GM12878 (cell line): Measurements from ENCODE around the gene SFR1. TPM values are rescaled to one million over a fixed set of nuclear protein-coding genes. Genes with fewer than 3 reads are reported as not detected.

Experiments
- CBX5 ChIP-seq: sonication (generic); IDR thresholded peaks from 2 replicates; pipeline ENCODE4 v1.6.1; 2016; ENCODE audit warnings: low read depth, moderate library complexity, mild to moderate bottlenecking, inconsistent platforms
- EGR1 ChIP-seq, 2 experiments: IDR thresholded peaks; 1 replicate in 1 of 2; 2 replicates in 1 of 2; pipeline ENCODE4 v1.6.1; 2011 to 2012; ENCODE audit warnings: low read depth in 2 of 2, low read length in 2 of 2, borderline replicate concordance in 1 of 2, mild to moderate bottlenecking in 1 of 2, moderate library complexity in 1 of 2
- JUND ChIP-seq: IDR thresholded peaks from 2 replicates; pipeline ENCODE4 v1.6.1; 2012; ENCODE audit warnings: low read depth, mild to moderate bottlenecking, low read length, improper control_type of control experiment, moderate library complexity
- NBN ChIP-seq: fragments of 450-650 bp; IDR thresholded peaks from 2 replicates; pipeline ENCODE4 v1.6.1; 2016
- PBX3 ChIP-seq: IDR thresholded peaks from 2 replicates; pipeline ENCODE4 v1.6.1; 2011; ENCODE audit warnings: mild to moderate bottlenecking, low read depth, low read length, moderate library complexity; ENCODE audit not compliant: insufficient replicate concordance
- PRDM15 ChIP-seq: fragments of 450-650 bp; formaldehyde crosslinking; IDR thresholded peaks from 2 replicates; pipeline ENCODE4 v1.4.0; 2020; ENCODE audit warnings: mild to moderate bottlenecking, moderate library complexity
- SMAD5 ChIP-seq: IDR thresholded peaks from 2 replicates; pipeline ENCODE4 v1.6.1; 2016; ENCODE audit warnings: antibody characterized with exemption, low read depth
- SRF ChIP-seq, 2 experiments: IDR thresholded peaks; 2 replicates each; pipeline ENCODE4 v1.6.1; 2011; ENCODE audit warnings: low read depth in 2 of 2, low read length in 2 of 2, mild to moderate bottlenecking in 1 of 2, moderate library complexity in 1 of 2
- STAT1 ChIP-seq: fragments of 450-650 bp; conservative IDR thresholded peaks from 2 replicates; pipeline ENCODE4 v1.6.1; 2014; ENCODE audit warnings: antibody characterized with exemption, mild to moderate bottlenecking
- TCF3 ChIP-seq: IDR thresholded peaks from 2 replicates; pipeline ENCODE4 v1.6.1; 2012; ENCODE audit warnings: low read depth, mild to moderate bottlenecking, low read length, borderline replicate concordance; ENCODE audit not compliant: insufficient read depth
- polyA plus RNA-seq, 11 experiments: library from polyadenylated mRNA; depleted of rRNA in 4 of 11; unstranded in 6 of 11; stranded (reverse) in 5 of 11; fragments of >200 nt; fragmentation: Nextera tagmentation in 4 of 11; fragmentation: Illumina TruSeq in 1 of 11; extraction: Ambion mirVana in 4 of 11; extraction: Trizol in 1 of 11; gene quantifications; 1 replicate in 1 of 11; 2 replicates in 10 of 11; pipeline versions ENCODE4 v1.2.1 to v1.2.3, GENCODE V29; 2011 to 2016; ENCODE audit warnings: inconsistent platforms in 2 of 11, missing spikeins in 2 of 11, low read depth in 1 of 11
- total RNA-seq, 4 experiments: library from RNA; depleted of rRNA in 3 of 4; stranded (reverse); fragments of >200 nt in 3 of 4; fragmentation: Illumina TruSeq in 1 of 4; extraction: Trizol in 1 of 4; gene quantifications; 2 replicates each; pipeline versions ENCODE4 v1.2.1 to v1.2.3, GENCODE V29; 2013 to 2021
- TF ChIP-seq, protein P1 (sequence below): IDR thresholded peaks from 2 replicates; pipeline ENCODE4 v1.6.1; 2011; ENCODE audit warnings: low read depth, mild to moderate bottlenecking, low read length, moderate library complexity, borderline replicate concordance; ENCODE audit errors: extremely low read depth
- TF ChIP-seq, protein P2 (sequence below): fragments of 450-650 bp; formaldehyde crosslinking; IDR thresholded peaks from 2 replicates; pipeline ENCODE4 v1.4.0; 2022; ENCODE audit warnings: mild to moderate bottlenecking, moderate library complexity
- TF ChIP-seq, protein P3 (sequence below): IDR thresholded peaks from 2 replicates; pipeline ENCODE4 v1.6.1; 2012; ENCODE audit warnings: improper control_type of control experiment, low read depth, low read length; ENCODE audit not compliant: insufficient replicate concordance

The SFR1 gene
- total and polyA plus RNA-seq, 10 of the 15 experiments (the other 5 are each of a cell fraction or from before 2014, with no cell fraction given) = 6.9 to 31.5 (median 14.9) TPM

GRCh38 chr10:104121485-104122224 is at the start of gene SFR1 (continued):
- TF ChIP-seq PRDM15 (CRISPR knock-in tag) (no peak; the same call in 1 of the 2 replicates), NBN (peak; percentile 32; the same call in 1 of the 2 replicates), EGR1 (IDR thresholded peaks at IDR 0.05; ENCODE audit: borderline replicate concordance in 1 of 2, low read depth in 2 of 2, low read length in 2 of 2) (peak in 1 of 2 experiments; percentile 56; a peak in 1 of 3 replicates), STAT1 (no peak), PBX3 (peak; percentile 83), CBX5 (0 out of 2 replicates have a peak, but pooled peaks have one; percentile 59), JUND (no peak), SMAD5 (peak; percentile 92), SRF (IDR thresholded peaks at IDR 0.05; ENCODE audit: low read depth in 2 of 2, low read length in 2 of 2) (peak in 1 of 2 experiments; percentile 67; a peak in 2 of 4 replicates), TCF3 (0 out of 2 replicates have a peak, but pooled peaks have one; percentile 65)
- TF ChIP-seq, protein P1, sequence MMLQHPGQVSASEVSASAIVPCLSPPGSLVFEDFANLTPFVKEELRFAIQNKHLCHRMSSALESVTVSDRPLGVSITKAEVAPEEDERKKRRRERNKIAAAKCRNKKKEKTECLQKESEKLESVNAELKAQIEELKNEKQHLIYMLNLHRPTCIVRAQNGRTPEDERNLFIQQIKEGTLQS = no peak
- TF ChIP-seq, protein P2, sequence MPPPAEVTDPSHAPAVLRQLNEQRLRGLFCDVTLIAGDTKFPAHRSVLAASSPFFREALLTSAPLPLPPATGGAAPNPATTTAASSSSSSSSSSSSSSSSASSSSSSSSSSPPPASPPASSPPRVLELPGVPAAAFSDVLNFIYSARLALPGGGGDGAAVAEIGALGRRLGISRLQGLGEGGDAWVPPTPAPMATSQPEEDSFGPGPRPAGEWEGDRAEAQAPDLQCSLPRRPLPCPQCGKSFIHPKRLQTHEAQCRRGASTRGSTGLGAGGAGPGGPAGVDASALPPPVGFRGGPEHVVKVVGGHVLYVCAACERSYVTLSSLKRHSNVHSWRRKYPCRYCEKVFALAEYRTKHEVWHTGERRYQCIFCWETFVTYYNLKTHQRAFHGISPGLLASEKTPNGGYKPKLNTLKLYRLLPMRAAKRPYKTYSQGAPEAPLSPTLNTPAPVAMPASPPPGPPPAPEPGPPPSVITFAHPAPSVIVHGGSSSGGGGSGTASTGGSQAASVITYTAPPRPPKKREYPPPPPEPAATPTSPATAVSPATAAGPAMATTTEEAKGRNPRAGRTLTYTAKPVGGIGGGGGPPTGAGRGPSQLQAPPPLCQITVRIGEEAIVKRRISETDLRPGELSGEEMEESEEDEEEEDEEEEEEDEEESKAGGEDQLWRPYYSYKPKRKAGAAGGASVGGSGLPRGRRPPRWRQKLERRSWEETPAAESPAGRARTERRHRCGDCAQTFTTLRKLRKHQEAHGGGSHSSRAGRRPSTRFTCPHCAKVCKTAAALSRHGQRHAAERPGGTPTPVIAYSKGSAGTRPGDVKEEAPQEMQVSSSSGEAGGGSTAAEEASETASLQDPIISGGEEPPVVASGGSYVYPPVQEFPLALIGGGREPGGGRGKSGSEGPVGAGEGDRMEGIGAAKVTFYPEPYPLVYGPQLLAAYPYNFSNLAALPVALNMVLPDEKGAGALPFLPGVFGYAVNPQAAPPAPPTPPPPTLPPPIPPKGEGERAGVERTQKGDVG (CRISPR knock-in tag) = no peak
- TF ChIP-seq, protein P3, sequence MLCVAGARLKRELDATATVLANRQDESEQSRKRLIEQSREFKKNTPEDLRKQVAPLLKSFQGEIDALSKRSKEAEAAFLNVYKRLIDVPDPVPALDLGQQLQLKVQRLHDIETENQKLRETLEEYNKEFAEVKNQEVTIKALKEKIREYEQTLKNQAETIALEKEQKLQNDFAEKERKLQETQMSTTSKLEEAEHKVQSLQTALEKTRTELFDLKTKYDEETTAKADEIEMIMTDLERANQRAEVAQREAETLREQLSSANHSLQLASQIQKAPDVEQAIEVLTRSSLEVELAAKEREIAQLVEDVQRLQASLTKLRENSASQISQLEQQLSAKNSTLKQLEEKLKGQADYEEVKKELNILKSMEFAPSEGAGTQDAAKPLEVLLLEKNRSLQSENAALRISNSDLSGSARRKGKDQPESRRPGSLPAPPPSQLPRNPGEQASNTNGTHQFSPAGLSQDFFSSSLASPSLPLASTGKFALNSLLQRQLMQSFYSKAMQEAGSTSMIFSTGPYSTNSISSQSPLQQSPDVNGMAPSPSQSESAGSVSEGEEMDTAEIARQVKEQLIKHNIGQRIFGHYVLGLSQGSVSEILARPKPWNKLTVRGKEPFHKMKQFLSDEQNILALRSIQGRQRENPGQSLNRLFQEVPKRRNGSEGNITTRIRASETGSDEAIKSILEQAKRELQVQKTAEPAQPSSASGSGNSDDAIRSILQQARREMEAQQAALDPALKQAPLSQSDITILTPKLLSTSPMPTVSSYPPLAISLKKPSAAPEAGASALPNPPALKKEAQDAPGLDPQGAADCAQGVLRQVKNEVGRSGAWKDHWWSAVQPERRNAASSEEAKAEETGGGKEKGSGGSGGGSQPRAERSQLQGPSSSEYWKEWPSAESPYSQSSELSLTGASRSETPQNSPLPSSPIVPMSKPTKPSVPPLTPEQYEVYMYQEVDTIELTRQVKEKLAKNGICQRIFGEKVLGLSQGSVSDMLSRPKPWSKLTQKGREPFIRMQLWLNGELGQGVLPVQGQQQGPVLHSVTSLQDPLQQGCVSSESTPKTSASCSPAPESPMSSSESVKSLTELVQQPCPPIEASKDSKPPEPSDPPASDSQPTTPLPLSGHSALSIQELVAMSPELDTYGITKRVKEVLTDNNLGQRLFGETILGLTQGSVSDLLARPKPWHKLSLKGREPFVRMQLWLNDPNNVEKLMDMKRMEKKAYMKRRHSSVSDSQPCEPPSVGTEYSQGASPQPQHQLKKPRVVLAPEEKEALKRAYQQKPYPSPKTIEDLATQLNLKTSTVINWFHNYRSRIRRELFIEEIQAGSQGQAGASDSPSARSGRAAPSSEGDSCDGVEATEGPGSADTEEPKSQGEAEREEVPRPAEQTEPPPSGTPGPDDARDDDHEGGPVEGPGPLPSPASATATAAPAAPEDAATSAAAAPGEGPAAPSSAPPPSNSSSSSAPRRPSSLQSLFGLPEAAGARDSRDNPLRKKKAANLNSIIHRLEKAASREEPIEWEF = no peak
